Heart left ventricle (tissue), 16 donors: ENCODE data around the gene VRTN. TPM values are rescaled to one million over a fixed set of nuclear protein-coding genes. Genes with fewer than 3 reads are reported as not detected.
"Not testable (repeated sequence)": the region's sequence is repeated elsewhere in the genome, so short reads cannot be mapped to it uniquely, and the experiment has no call there.

ENCODE experiments used
- ATAC-seq, 4 donors: fragments of 200-7000 bp; cut with Tn5 transposase; one replicate each; pipeline ENCODE4 v1.9.1; 2020 to 2022; ENCODE audit warnings: moderate library complexity in 4 of 4, mild to moderate bottlenecking in 3 of 4, moderate number of reproducible peaks in 1 of 4
- DNase-seq, 5 donors: peaks; one replicate each; pipeline ENCODE4 v3.0.0-alpha.2; 2020
- H3K27ac ChIP-seq, 12 donors: fragments of 200-600 bp; sonication (generic) in 4 of 12; one replicate each; pipeline versions ENCODE4 v1.5.0 to v1.8.0; 2016 to 2022; ENCODE audit warnings: mild to moderate bottlenecking in 2 of 12
- H3K27me3 ChIP-seq, 9 donors: fragments of 200-600 bp; sonication (generic) in 2 of 9; one replicate each; pipeline versions ENCODE4 v1.5.1 to v1.8.0; 2016 to 2022; ENCODE audit warnings: mild to moderate bottlenecking in 3 of 9
- H3K36me3 ChIP-seq, 9 donors: fragments of 200-600 bp; sonication (generic) in 2 of 9; one replicate each; pipeline versions ENCODE4 v1.5.0 to v1.8.0; 2018 to 2022; ENCODE audit warnings: mild to moderate bottlenecking in 2 of 9
- H3K4me1 ChIP-seq, 12 donors: fragments of 200-600 bp; sonication (generic) in 4 of 12; one replicate each; pipeline versions ENCODE4 v1.5.0 to v1.8.0; 2016 to 2022; ENCODE audit warnings: mild to moderate bottlenecking in 3 of 12
- H3K4me3 ChIP-seq, 12 donors: fragments of 200-600 bp; sonication (generic) in 4 of 12; one replicate each; pipeline versions ENCODE4 v1.5.0 to v1.8.0; 2017 to 2022; ENCODE audit warnings: mild to moderate bottlenecking in 9 of 12, moderate library complexity in 4 of 12
- H3K9me3 ChIP-seq, 12 donors: fragments of 200-600 bp; sonication (generic) in 4 of 12; one replicate each; pipeline versions ENCODE4 v1.5.0 to v1.8.0; 2016 to 2022; ENCODE audit warnings: mild to moderate bottlenecking in 1 of 12
- CTCF ChIP-seq, 12 donors: fragments of 200-600 bp; sonication (generic) in 4 of 12; IDR thresholded peaks; one replicate each; pipeline versions ENCODE4 v1.5.0 to v1.8.0; 2018 to 2022; ENCODE audit warnings: antibody characterized with exemption in 12 of 12, mild to moderate bottlenecking in 5 of 12
- POLR2A ChIP-seq, 2 donors: fragments of 450-650 bp; IDR thresholded peaks; one replicate each; pipeline ENCODE4 v1.6.1; 2017; ENCODE audit warnings: antibody characterized with exemption in 2 of 2, mild to moderate bottlenecking in 2 of 2, moderate library complexity in 2 of 2
- WGBS, 4 donors: extraction: QIAGEN DNeasy Blood & Tissue Kit in 2 of 4; methylation state at CpG; one replicate each; pipeline versions ENCODE4 v1.1.5 to v1.1.7; 2013 to 2018; 5-methylcytosine and 5-hydroxymethylcytosine counted together
- intact Hi-C, 10 donors: fragments of 100-400 bp; cut with DNase I; formaldehyde crosslinking; loops; one replicate each; pipeline versions ENCODE4 v1.11.1 to v1.14.2; 2022
- polyA plus RNA-seq, 2 donors: library from polyadenylated mRNA; stranded (reverse); fragments of 200-250 nt; gene quantifications; one replicate each; pipeline ENCODE4 v1.2.3, GENCODE V29; 2013
- total RNA-seq, 9 donors: library from RNA; depleted of rRNA in 2 of 9; stranded (reverse); fragments of >200 nt in 2 of 9; fragmentation: NEBNext Ultra II Directional in 3 of 9; extraction: Animal tissue kit (Norgen Biotek cat#: 25700) in 3 of 9; gene quantifications; one replicate each; pipeline versions ENCODE4 v1.1.0 to v1.2.4, GENCODE V29; 2016 to 2023
- donor health status: ischemic (EF 13 %, LVEDD 7.1; RV severe dilation, severe dysfunction).
- donor health status: healthy with polysubstance abuse.
- donor health status: DM: no; HTN: yes; CAD: no.
- donor health status: DM: no; HTN: no; CAD: no.
- donor health status: ischemic (EF 25% LVEDD 6.9; RV normal size, moderate dysfunction).
- donor health status: ischemic (EF 25% LVEDD 5.7; RV mildly dilated, moderate dysfunction).
- donor health status: healthy.
- donor health status: DM: yes; HTN: yes; CAD: no.
- donor health status: ischemic (EF 35%, LVEDD 5.7; RV mildly dilated, moderate dysfunction).
- donor health status: nonischemic (EF 11% LVEDD 7.7; RV severe dilation, severe dysfunction).
- donor health status: DM: yes; HTN: yes; CAD: no.
- donor health status: PGD.
- donor health status: ischemic (EF 29% LVEDD 5.4; RV normal size, mild dysfunction).
- donor health status: nonischemic (EF 23%, LVEDD 6.1; RV moderate dilation, normal function).

Gene VRTN
- total and polyA plus RNA-seq, 11 donors, result not detected

- intact Hi-C loops, result loop anchor here in 1 of 10 donors (5.0 kb wide), 1 partner anchor 85 kb away; no protein-coding TSS in a partner anchor
- DNase-seq (no peak), ATAC-seq (no peak)
- Histone ChIP-seq H3K4me3 (no peak overlapping the region), H3K36me3 (no peaks in the 10 kb centered on the region), H3K9me3 (no peaks in the 10 kb centered on the region), H3K27me3 (no peaks in the 10 kb centered on the region), H3K27ac (no peak overlapping the region), H3K4me1 (no peaks in the 10 kb centered on the region)
- 86 to 92% (median 89%) methylated on average over 4 of the region's 4 CpGs for WGBS, 4 donors
- no peak for TF ChIP-seq POLR2A (IDR thresholded peaks at IDR 0.05)
- TF ChIP-seq CTCF (IDR thresholded peaks at IDR 0.05), result no peak
These were observed 34.0 kb downstream of the VRTN start for GRCh38 chr14:74382231-74382630.

GRCh38 chr14:74389980-74390379 is 41.7 kb downstream of the VRTN start:
- TF ChIP-seq POLR2A (IDR thresholded peaks at IDR 0.05) (no peak), CTCF (IDR thresholded peaks at IDR 0.05) (no peak)
- no peaks in the 10 kb centered on the region for H3K36me3 ChIP-seq
- peaks cover 0 to 11% (median 0%) of the 10 kb centered on the region in 9 donors for H3K27me3 ChIP-seq
- intact Hi-C loops, result no loop called here
- H3K4me3 ChIP-seq, result no peak overlapping the region
- WGBS, 4 donors, result 64 to 76% (median 73%) methylated on average over 7 of the region's 7 CpGs
- ATAC-seq, result no peak
- no peak overlapping the region for H3K27ac ChIP-seq
- DNase-seq, result no peak
- H3K9me3 ChIP-seq, result no peaks in the 10 kb centered on the region
- no peaks in the 10 kb centered on the region for H3K4me1 ChIP-seq

GRCh38 chr14:74390505-74390904 is 42.2 kb downstream of the VRTN start:
- 84 to 90% (median 88%) methylated on average over 3 of the region's 3 CpGs for WGBS, 4 donors
- H3K9me3 ChIP-seq, intact Hi-C loops, H3K4me3 ChIP-seq, H3K4me1 ChIP-seq, ATAC-seq, H3K27ac ChIP-seq, H3K36me3 ChIP-seq, DNase-seq: not testable (repeated sequence)
- peaks cover 0 to 11% (median 0%) of the 10 kb centered on the region in 9 donors for H3K27me3 ChIP-seq

GRCh38 chr14:74391479-74391878 is 43.2 kb downstream of the VRTN start:
- peaks cover 0 to 11% (median 0%) of the 10 kb centered on the region in 9 donors for H3K27me3 ChIP-seq
- no peak overlapping the region for H3K27ac ChIP-seq
- 83 to 97% (median 87%) methylated on average over 3 of the region's 3 CpGs for WGBS, 4 donors
- ATAC-seq, result no peak
- TF ChIP-seq POLR2A (IDR thresholded peaks at IDR 0.05), result no peak
- TF ChIP-seq CTCF (IDR thresholded peaks at IDR 0.05), result no peak
- no peak overlapping the region for H3K4me3 ChIP-seq
- H3K9me3 ChIP-seq, result no peaks in the 10 kb centered on the region
- DNase-seq, result no peak
- H3K4me1 ChIP-seq, result no peaks in the 10 kb centered on the region
- intact Hi-C loops, result no loop called here
- H3K36me3 ChIP-seq, result no peaks in the 10 kb centered on the region
